ENCODE results near the gene CBR1.

DNA sequence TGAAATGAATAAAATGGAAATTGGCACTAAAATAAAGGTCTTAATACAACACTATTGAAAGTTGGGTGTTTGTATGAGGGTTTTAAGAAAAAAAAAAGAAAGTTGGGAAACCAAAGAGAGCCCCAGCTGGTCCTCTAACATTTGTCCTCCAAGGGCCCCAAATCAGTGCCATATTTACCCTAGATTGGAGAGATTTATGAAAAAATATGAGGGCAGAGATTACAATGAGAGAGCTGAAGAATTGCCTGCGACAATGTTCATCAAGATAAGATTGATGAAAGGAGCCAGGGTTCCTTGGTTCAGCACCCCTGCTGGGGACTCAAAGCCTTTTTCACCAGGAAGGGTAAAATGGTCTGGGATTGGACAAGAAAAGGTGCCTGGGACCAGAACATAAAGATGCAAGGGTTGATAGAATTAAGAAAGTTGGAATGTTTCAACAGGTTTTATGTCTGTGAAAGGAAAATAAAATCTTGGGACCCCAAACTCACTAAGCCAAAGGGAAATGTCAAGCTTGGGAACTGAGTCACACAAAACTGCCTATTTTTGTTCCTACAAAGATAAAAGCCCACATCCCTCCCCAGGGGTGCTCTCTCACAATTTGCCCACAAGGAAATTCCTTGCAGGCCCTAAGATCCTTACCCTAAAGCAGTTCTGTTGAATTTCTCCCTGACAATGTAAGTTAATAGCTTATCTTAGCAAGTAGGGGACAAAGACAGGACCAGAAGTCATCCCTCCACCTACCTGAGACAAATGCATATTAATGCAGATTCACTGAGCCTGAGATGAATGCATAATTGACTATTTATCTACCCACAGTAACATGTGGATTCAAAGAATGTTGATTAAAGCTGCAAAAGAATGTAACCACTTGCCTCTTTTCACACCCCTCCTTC is 26.8 kb downstream of the CBR1 start:
- TF ChIP-seq POLR2A (IDR thresholded peaks at IDR 0.05), result no peak
- TF ChIP-seq, protein P1, sequence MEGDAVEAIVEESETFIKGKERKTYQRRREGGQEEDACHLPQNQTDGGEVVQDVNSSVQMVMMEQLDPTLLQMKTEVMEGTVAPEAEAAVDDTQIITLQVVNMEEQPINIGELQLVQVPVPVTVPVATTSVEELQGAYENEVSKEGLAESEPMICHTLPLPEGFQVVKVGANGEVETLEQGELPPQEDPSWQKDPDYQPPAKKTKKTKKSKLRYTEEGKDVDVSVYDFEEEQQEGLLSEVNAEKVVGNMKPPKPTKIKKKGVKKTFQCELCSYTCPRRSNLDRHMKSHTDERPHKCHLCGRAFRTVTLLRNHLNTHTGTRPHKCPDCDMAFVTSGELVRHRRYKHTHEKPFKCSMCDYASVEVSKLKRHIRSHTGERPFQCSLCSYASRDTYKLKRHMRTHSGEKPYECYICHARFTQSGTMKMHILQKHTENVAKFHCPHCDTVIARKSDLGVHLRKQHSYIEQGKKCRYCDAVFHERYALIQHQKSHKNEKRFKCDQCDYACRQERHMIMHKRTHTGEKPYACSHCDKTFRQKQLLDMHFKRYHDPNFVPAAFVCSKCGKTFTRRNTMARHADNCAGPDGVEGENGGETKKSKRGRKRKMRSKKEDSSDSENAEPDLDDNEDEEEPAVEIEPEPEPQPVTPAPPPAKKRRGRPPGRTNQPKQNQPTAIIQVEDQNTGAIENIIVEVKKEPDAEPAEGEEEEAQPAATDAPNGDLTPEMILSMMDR (IDR thresholded peaks at IDR 0.05), result no peak
